ENCODE measurements around the gene TAOK3.

- TF ChIP-seq, protein P1, sequence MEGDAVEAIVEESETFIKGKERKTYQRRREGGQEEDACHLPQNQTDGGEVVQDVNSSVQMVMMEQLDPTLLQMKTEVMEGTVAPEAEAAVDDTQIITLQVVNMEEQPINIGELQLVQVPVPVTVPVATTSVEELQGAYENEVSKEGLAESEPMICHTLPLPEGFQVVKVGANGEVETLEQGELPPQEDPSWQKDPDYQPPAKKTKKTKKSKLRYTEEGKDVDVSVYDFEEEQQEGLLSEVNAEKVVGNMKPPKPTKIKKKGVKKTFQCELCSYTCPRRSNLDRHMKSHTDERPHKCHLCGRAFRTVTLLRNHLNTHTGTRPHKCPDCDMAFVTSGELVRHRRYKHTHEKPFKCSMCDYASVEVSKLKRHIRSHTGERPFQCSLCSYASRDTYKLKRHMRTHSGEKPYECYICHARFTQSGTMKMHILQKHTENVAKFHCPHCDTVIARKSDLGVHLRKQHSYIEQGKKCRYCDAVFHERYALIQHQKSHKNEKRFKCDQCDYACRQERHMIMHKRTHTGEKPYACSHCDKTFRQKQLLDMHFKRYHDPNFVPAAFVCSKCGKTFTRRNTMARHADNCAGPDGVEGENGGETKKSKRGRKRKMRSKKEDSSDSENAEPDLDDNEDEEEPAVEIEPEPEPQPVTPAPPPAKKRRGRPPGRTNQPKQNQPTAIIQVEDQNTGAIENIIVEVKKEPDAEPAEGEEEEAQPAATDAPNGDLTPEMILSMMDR (IDR thresholded peaks at IDR 0.05; ENCODE audit: low read depth, low read length), result no peak
- no peak for TF ChIP-seq MAX (IDR thresholded peaks at IDR 0.05; ENCODE audit: low read depth, low read length)
Measured at GRCh38 chr12:118125743-118126118, 247.0 kb downstream of the TAOK3 start.
